Motor neuron (in vitro differentiated cells): ENCODE data around the gene TMEM273. TPM values are rescaled to one million over a fixed set of nuclear protein-coding genes. Genes with fewer than 3 reads are reported as not detected.
A peak's percentile ranks its signal among the peaks of the same experiment; 100 is the strongest.

ENCODE experiments used
- ATAC-seq, 8 experiments: fragments of 200-7000 bp; cut with Tn5 transposase; replicated peaks in 6 of 8; 2 replicates each; pipeline ENCODE4 v1.8.0; 2021; ENCODE audit warnings: mild to moderate bottlenecking in 8 of 8, moderate library complexity in 8 of 8
- H3K27ac ChIP-seq, 2 donors: fragments of 250-450 bp; sonication (Bioruptor Pico); 2 replicates each; pipeline ENCODE4 v1.9.0; 2021; ENCODE audit warnings: antibody characterized with exemption in 2 of 2, mild to moderate bottlenecking in 2 of 2, moderate library complexity in 1 of 2
- H3K4me1 ChIP-seq, 2 donors: fragments of 250-450 bp; sonication (Bioruptor Pico); replicated peaks in 1 of 2; 2 replicates each; pipeline ENCODE4 v1.6.1; 2021; ENCODE audit warnings: antibody characterized with exemption in 2 of 2, mild to moderate bottlenecking in 2 of 2, moderate library complexity in 1 of 2
- H3K4me3 ChIP-seq, 5 donors: fragments of 250-450 bp; sonication (Bioruptor Pico); 2 replicates each; pipeline ENCODE4 v1.9.0; 2021; ENCODE audit warnings: antibody characterized with exemption in 5 of 5, mild to moderate bottlenecking in 5 of 5, moderate library complexity in 4 of 5
- WGBS, 10 experiments: fragments of 450-650 bp; shearing (Covaris generic); methylation state at CpG; one replicate each; pipeline ENCODE4 v1.0.0; 2022; 5-methylcytosine and 5-hydroxymethylcytosine counted together
- in situ Hi-C, 9 experiments: fragments of 400-800 bp; cut with MboI; loops; one replicate each; pipeline ENCODE4 v1.15.0; 2021; ENCODE audit warnings: low sequenced_read_pairs in 9 of 9, low pct_unique_long_range_greater_than_20kb in 2 of 9; ENCODE audit not compliant: unreplicated experiment in 9 of 9
- total RNA-seq, 8 experiments: library from RNA; unstranded; fragments of 300-600 nt; gene quantifications; 2 replicates each; pipeline versions ENCODE4 v1.2.3 to v1.2.4, GENCODE V29; 2022

TMEM273 gene
- total RNA-seq, 8 experiments from 2014 or later, result 0.25 to 0.71 (median 0.36) TPM; not detected in 4

GRCh38 chr10:49178489-49179471, 9.4 kb downstream of the TMEM273 start:
- in situ Hi-C loops, result no loop called here
- peaks cover 9 to 12% of the 10 kb centered on the region in 2 donors for H3K4me1 ChIP-seq
- 70 to 100% (median 96%) methylated on average over 1 to 6 of the region's 6 CpGs; no CpG with 5 or more reads in 4 of the 10 experiments for WGBS, 10 experiments
- ATAC-seq, result no peak
- H3K4me3 ChIP-seq, result no peak overlapping the region
- no peak overlapping the region for H3K27ac ChIP-seq

GRCh38 chr10:49177391-49178355, 10.5 kb downstream of the TMEM273 start:
- H3K4me3 ChIP-seq, result no peak overlapping the region
- H3K4me1 ChIP-seq, result peaks cover 9 to 12% of the 10 kb centered on the region in 2 donors
- in situ Hi-C loops, result no loop called here
- 33 to 85% (median 65%) methylated on average over 2 to 7 of the region's 9 CpGs; no CpG with 5 or more reads in 3 of the 10 experiments for WGBS, 10 experiments
- peak in 7 of 8 experiments; percentile 38 to 99 (median 67) for ATAC-seq
- no peak overlapping the region for H3K27ac ChIP-seq

- Histone ChIP-seq H3K4me1 (peaks cover 9 to 12% of the 10 kb centered on the region in 2 donors), H3K27ac (no peak overlapping the region), H3K4me3 (no peak overlapping the region)
- peak in 5 of 8 experiments; percentile 27 to 95 (median 70) for ATAC-seq
- in situ Hi-C loops, result no loop called here
- WGBS, 10 experiments, result 69 to 100% (median 85%) methylated on average over 2 to 14 of the region's 19 CpGs; no CpG with 5 or more reads in 4 of the 10 experiments
Measured at GRCh38 chr10:49176310-49177268, 11.6 kb downstream of the TMEM273 start.

- peaks cover 9 to 12% of the 10 kb centered on the region in 2 donors for H3K4me1 ChIP-seq
- 80 to 100% (median 95%) methylated on average over 1 to 3 of the region's 8 CpGs; no CpG with 5 or more reads in 7 of the 10 experiments for WGBS, 10 experiments
- no peak for ATAC-seq
- H3K27ac ChIP-seq, result no peak overlapping the region
- in situ Hi-C loops, result no loop called here
- no peak overlapping the region for H3K4me3 ChIP-seq
Measured at GRCh38 chr10:49175587-49176309, 12.4 kb downstream of the TMEM273 start.

- 70 to 100% (median 86%) methylated on average over 2 to 9 of the region's 10 CpGs; no CpG with 5 or more reads in 2 of the 10 experiments for WGBS, 10 experiments
- no peak for ATAC-seq
- in situ Hi-C loops, result loop anchor here in 2 of 9 experiments (25.0 kb wide), 3 partner anchors 188 to 513 kb away; no protein-coding TSS in a partner anchor
Measured at GRCh38 chr10:49174926-49175500, 13.2 kb downstream of the TMEM273 start.

GRCh38 chr10:49174261-49174925, 13.8 kb downstream of the TMEM273 start:
- WGBS, 10 experiments, result 50 to 92% (median 61%) methylated on average over 1 to 9 of the region's 15 CpGs; no CpG with 5 or more reads in 2 of the 10 experiments
- in situ Hi-C loops, result loop anchor here in 2 of 9 experiments (25.0 kb wide), 3 partner anchors 187 to 512 kb away; no protein-coding TSS in a partner anchor
- ATAC-seq, result no peak
- Histone ChIP-seq H3K4me1 (peaks cover 9 to 12% of the 10 kb centered on the region in 2 donors), H3K4me3 (no peak overlapping the region), H3K27ac (no peak overlapping the region)

More at GRCh38 chr10:49174926-49175500, 13.2 kb downstream of the TMEM273 start:
- Histone ChIP-seq H3K4me3 (no peak overlapping the region), H3K27ac (no peak overlapping the region), H3K4me1 (peaks cover 9 to 12% of the 10 kb centered on the region in 2 donors)

GRCh38 chr10:49173853-49174252, 14.3 kb downstream of the TMEM273 start:
- ATAC-seq, result no peak
- 42 to 92% (median 75%) methylated on average over 2 of the region's 4 CpGs; no CpG with 5 or more reads in 7 of the 10 experiments for WGBS, 10 experiments
- peaks cover 9 to 12% of the 10 kb centered on the region in 2 donors for H3K4me1 ChIP-seq
- no peak overlapping the region for H3K4me3 ChIP-seq
- no peak overlapping the region for H3K27ac ChIP-seq
- in situ Hi-C loops, result loop anchor here in 2 of 9 experiments (25.0 kb wide), 3 partner anchors 187 to 512 kb away; no protein-coding TSS in a partner anchor

- Histone ChIP-seq H3K4me1 (peaks cover 9 to 12% of the 10 kb centered on the region in 2 donors), H3K27ac (no peak overlapping the region), H3K4me3 (no peak overlapping the region)
- WGBS, 10 experiments, result 60 to 100% (median 89%) methylated on average over 1 to 5 of the region's 11 CpGs; no CpG with 5 or more reads in 2 of the 10 experiments
- in situ Hi-C loops, result loop anchor here in 2 of 9 experiments (25.0 kb wide), 3 partner anchors 186 to 511 kb away; no protein-coding TSS in a partner anchor
- no peak for ATAC-seq
Measured at GRCh38 chr10:49173201-49173772, 14.9 kb downstream of the TMEM273 start.

- Histone ChIP-seq H3K27ac (no peak overlapping the region), H3K4me1 (peaks cover 9 to 12% of the 10 kb centered on the region in 2 donors), H3K4me3 (no peak overlapping the region)
- no peak for ATAC-seq
- in situ Hi-C loops, result loop anchor here in 2 of 9 experiments (25.0 kb wide), 3 partner anchors 185 to 510 kb away; no protein-coding TSS in a partner anchor
- WGBS, 10 experiments, result 72 to 88% methylated on average over 1 to 2 of the region's 3 CpGs; no CpG with 5 or more reads in 8 of the 10 experiments
Measured at GRCh38 chr10:49172777-49173132, 15.4 kb downstream of the TMEM273 start.
